NCI-H2081 (cell line): ENCODE results near the gene NCOA5.
A peak's percentile ranks its signal among the peaks of the same experiment; 100 is the strongest.

Experiments
- DNase-seq, 2 experiments: peaks; one replicate each; lab custom pipeline; 2025; lab: John Stamatoyannopoulos, UW

The NCOA5 gene

DNA sequence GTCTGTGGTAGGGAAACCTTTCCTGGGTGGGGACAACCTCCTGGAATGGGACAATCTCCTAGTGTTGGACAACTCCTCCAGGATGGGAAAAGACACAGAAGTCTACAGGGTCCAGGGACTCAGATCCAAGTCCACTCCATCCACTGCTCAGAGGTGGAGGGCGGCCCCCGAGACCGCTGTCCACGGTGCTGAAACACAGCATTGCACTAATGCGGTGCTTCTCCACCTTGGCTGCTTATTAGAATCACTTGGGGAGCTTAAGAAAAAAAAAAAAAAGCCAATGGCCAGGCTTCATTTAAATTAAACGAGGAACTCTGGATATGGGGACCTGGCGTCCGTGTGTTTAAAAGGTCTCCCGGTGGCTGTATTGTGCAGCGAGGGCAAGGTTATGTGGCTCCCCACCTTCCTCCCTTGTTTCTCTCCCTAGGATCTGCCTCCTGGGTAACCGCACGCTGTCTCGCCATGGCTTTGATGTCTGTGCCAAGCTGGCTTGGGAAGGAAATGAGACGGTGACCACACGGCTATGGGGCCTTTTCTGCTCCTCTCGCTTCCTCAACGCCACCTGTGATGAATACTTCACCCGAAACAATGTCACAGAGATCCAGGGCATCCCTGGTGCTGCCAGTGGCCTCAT, 48.7 kb downstream of the NCOA5 start:
- DNase-seq: no peak

DNA sequence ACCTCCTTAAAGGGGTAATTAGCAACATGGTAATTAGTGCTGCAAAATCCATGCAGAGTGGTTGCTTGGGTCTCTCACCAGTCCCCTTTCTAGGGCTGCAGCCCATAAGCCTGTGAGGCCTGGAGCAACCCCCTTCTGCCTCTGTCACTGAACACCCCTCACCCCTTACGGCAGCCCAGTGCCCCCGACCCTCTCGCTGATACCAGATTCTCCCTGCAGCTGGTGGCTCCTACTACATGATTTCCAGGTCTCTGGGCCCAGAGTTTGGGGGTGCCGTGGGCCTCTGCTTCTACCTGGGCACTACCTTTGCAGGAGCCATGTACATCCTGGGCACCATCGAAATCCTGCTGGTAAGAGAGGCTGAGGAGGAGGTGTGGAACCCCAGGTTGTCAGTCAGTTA, 52.7 kb downstream of the NCOA5 start:
- no peak for DNase-seq

DNA sequence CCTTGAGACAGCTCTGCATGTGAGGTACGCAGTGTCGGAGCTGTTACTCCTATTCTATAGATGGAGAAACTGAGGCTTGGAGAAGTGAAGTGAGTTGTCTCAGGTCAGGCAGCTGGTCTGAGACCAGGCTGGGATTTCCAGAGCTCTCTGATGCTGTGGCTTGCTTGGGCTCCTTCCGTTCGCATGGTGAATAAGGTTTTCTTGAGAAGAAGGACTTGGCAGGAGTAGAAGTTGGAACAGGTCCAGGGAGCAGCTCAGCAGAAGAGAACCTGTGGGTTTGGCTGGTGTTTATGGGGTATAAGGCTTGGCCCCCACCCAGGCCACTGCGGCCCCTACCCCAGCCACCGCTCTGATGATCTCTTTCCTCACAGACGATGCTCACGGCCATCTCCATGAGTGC, 53.4 kb downstream of the NCOA5 start:
- no peak for DNase-seq

DNA sequence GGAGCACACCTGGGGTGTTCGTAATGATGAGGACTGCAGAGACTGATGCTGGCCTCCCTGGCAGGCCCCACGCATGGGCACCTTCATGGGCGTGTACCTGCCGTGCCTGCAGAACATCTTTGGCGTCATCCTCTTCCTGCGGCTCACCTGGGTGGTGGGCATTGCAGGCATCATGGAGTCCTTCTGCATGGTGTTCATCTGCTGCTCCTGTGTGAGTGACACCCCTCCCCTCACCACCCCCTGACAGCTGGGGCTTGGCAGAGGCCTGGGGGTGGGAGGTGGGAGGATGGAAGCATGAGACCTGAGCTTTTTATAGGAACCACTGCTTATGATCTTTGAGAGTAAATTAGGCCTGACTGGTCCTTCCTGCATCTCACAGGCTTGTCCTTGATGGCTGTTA, 54.0 kb downstream of the NCOA5 start:
- no peak for DNase-seq

DNA sequence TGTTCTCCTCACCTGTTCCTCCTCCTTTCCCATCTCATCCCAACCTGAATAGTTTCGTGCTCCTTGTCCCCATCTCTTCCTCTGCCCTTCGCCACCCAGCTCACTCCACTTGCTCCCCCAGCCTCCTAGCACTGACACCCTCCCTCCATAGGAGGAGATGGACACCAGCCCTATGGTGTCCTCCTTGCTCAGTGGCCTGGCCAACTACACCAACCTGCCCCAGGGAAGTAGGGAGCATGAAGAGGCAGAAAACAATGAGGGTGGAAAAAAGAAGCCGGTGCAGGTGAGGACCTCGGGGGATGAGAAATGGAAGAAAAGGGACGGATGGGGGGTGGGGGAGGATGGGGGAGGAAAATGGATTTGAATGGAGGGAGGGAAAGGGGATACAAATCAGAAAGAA, 54.5 kb downstream of the NCOA5 start:
- no peak for DNase-seq

DNA sequence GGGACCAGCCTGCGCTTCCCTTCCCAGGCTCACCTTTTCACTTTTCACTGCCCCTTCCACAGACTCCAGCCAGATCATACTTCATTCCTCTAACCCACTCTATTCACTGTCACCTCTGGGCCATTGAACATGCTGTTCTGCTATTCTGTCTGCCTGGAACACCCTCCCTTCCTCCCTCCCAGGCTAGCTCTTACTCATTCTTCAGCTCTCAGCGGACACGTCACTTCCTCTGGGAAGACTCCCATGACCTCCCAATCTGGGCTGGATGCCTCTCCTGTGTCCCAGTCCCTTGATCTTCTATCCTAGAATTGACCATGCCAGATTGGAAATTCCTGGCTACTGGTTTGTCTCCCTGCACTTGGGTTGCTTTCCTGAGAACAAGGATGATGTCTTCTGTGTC, 55.7 kb downstream of the NCOA5 start:
- DNase-seq: no peak

DNA sequence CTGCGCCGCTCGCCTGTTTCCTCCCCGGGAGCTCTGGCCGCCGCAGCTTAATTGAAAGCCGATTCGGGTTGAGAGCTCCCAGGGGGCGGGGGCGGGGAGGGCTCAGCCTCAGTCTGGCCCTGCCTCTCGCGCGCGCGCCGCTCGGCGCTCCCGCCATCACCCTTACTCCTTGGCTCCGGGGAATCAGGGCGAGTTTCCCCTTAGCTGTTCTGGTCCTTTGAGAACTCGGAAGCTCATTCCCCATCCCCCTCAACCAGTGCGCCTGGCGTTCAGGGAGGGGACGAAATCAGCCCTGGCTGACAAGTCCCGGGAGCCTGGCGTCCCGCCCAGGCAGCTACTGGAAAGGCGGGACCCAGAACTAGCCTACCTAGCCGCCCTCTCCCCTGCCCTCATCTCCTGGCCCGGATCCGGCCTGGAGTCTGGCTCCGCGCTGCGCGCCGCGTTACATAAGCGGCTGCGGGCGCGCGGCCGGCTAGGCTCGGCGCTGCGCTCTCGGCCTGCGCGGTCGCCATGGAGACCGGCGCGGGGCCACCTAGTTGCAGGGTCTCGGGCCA, 58.0 kb downstream of the NCOA5 start:
- peak; percentile 75 to 79 for DNase-seq

DNA sequence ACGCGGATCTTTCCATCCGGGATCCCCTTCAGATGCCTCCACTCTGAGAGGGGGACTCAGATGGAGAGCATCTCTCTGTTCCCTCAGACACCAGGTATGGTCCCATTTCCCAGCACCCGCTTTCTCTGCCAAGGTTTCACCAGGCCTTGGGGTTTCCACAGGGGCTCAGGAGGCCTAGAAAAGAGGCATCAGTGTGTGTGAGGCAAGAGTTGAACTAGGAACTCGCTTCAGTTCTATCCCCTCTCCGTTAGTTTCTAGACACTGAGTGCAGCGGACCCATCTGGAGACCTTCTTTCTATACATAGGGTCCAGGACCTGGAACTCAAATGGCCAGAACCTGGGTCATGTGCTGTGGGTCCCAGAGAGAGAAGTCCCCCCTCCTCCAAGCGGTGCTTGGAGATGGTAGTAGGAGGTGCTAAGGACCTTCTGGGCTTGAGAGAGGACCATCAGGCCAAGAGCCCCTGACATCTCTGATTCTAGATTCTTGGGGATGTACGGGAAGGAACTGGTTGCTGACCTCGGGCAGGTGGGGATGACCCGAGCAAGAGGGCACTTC, 58.7 kb downstream of the NCOA5 start:
- DNase-seq: no peak

DNA sequence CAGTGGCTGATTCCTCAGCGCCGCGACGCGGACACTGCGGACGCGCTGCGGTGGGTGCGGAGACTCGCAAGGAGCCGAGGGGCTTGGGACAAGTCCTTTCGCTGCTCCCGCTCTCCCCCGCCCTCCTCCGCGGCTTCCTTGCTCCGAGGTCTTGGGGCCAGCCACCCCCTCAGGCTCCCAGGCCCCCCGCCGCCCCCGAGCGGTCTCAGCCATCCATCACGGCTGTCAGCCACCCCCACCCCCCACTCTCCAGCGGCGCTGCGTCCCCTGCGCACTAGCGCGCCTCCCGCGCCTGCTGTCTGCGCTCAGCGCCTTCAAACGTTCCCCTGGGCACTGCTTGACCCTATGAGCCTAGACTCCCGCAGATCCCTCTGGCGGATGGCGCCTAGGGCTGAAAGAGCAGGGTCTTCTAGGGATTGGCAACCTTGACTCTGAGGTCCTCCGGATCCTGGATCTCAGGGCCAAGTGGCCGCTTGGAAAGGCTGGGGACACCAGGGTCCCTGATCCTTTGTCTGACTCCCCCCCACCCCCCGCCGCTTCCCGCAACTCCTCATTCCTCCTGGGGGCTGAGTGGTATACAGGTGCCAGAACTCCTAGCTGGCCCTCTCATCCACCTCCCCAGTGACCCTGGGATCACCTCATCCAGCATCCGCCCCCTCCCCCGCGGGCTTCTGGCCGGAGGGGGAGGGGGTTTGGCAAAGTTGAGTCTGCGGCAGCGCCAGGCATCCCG, 59.3 kb downstream of the NCOA5 start:
- no peak for DNase-seq

DNA sequence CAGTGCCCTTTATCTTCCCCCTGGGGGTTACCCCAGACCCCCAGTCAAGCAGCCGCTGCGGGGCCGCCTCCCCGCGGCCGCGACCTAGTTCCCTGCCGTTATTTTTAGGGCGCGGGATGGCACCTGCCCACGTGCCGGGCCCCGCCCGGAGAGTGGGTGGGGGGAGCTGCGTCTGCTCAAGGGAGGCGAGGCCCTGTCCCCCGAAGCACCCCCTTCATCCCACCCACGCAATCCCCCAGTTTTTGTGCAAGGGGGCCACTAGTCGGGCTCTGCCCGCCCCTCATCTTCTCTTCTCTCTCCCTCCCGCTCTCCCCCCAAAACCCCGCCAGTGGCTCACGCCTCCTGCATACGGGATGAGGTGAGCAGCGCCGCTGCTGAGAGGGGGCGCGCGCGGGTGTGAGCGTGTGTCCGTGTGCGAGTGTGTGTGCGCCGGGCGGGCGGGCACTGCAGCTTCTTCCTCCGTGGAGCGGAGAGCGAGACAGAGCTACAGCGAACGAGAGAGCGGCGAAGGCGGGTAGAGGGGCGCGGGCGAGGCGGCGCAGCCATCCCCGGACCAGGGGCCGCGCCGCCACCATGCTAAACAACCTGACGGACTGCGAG, 60.9 kb downstream of the NCOA5 start, which contains the start of gene SLC12A5:
SLC12A5 (plus strand) TSS at position 444 of the 600 bp plus-strand sequence; CDS start at position 574, 130 bp downstream.
- no peak for DNase-seq

DNA sequence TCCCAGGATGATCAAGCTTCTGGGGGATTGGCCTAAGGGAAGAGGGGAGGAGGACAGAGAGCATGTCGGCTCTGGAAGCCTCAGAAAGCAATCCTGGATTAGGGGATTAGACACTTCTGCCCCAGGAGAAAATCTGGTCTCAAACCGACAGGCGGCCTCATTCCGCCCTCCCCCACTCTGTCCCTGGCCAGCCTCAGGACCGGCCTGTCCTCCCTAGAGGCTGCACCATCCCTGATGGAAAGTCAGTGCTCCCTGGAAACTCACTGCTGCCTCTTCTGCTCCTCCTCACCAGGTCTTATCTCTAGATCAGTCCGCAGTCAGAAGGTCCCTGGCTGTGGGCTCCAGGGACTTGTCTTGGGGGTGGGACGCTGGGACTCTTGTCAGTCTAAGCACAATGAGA, 61.7 kb downstream of the NCOA5 start:
- no peak for DNase-seq

DNA sequence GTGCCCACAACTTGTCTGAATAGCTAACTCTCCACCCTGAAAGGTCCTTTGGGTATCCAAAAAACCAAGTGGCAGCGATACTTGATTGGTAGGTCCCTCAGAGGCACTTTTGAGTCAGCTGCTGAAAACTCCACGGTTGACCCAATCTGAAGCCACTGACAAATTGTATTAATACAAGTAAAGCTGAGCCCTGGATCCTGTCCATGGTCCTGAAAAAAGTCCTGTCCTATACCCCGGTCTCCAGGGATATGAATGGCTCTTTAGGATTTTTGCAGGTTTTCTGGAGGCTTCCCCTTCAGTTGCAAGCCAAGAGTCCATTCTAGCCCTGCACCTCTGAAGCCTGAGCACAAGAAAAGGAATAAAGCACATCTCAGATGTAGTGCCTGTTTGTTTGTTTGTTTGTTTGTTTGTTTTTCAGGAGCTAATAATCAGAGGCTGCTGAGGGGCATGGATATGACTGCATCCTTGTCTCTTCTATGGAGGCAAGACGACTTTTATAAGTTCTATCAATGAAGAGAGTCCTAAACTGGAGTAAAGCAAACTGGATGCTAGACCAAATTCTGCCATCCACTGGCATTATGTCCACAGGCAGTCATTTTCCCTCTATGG, 62.4 kb downstream of the NCOA5 start:
- DNase-seq: no peak

DNA sequence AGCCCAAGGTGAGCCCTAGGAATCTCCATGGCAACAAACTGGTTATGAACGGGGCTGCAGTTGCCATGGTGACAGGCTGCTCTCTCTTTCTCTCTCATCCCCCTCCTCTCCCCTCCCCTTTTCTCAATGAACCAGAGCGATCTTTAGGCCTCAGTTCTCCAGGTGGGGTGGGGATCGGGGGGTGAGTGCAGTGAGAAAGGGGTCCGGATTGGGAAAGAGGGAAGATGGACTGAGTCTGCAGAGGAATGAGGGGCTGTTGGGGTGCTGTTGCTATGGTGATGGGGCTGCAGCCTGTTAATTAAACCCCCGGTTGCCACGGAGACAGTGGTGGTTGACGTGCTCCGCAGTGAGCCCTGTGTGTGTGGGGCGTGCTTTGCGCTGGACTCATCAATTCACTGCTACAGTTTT, 64.4 kb downstream of the NCOA5 start:
- no peak for DNase-seq

DNA sequence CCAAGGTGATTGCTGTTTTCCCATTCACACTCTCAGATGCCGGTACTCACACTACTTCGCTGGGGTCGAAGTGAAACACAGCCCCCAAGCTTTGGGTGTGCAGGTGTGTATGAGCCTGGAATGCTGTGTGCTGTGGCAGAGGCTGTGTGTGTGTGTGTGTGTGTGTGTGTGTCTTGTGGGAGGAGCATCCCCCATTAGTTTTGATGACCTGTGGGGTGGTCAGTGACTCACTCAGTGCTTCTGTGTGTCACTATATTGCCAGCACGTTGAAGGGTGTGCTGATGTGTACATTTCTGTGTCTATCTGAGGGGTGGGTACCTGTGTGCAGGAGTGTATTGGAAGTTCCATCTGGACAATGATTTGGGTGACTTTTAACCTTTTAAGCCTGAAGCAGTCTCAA, 65.8 kb downstream of the NCOA5 start:
- DNase-seq: no peak

DNA sequence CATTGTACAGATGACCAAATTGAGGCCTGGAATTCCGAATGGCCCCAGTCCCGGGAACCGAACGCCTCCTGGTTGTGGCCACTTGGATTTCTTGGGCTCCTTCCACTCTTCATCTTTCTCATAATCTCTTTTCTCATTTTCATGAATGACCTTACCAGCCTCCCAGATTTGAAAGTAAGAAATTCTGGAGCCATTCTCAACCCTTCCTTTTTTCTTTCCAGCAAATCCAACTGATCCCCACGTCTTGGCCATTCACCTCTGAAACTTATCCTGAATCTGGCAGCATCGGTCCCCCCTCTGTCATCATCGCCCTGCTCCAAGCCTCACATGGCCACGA, 66.6 kb downstream of the NCOA5 start:
- DNase-seq: no peak

DNA sequence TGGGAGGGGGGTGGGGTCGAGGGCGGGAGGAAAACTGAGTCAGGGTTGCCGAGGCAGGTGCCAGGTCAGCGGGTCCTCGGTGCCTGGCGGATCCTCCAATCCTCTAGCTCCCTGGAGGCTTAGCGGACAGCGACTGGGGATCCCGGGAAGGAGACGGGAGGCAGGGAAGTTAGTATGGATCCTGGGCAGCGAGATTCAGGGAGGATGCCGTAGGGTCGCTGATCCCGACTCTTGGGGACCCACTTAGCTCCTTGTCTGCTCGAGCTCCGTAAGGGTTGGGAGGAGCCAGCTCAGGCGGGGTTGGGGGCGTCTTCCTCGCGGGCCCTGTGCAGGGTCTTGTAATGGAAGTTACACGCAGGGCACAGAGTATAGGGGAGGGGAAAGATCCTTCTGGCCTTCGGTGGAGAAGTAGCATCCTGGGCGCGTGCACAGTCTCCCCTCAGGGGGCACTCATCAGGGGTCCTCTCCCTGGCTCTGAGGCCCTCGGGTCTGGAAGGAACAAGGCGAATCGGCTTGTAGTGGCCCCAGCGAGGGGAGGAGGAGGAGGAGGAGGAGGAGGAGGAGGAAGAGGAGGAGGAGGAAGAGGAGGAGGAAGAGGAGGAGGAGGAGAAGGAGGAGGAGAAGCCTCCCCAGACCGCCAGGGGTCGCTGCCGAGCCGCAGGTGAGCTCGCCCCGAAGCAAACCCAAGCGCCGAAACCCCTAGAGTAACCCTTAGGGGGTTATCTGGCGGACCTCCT, 67.2 kb downstream of the NCOA5 start:
- peak; percentile 36 to 43 for DNase-seq

DNA sequence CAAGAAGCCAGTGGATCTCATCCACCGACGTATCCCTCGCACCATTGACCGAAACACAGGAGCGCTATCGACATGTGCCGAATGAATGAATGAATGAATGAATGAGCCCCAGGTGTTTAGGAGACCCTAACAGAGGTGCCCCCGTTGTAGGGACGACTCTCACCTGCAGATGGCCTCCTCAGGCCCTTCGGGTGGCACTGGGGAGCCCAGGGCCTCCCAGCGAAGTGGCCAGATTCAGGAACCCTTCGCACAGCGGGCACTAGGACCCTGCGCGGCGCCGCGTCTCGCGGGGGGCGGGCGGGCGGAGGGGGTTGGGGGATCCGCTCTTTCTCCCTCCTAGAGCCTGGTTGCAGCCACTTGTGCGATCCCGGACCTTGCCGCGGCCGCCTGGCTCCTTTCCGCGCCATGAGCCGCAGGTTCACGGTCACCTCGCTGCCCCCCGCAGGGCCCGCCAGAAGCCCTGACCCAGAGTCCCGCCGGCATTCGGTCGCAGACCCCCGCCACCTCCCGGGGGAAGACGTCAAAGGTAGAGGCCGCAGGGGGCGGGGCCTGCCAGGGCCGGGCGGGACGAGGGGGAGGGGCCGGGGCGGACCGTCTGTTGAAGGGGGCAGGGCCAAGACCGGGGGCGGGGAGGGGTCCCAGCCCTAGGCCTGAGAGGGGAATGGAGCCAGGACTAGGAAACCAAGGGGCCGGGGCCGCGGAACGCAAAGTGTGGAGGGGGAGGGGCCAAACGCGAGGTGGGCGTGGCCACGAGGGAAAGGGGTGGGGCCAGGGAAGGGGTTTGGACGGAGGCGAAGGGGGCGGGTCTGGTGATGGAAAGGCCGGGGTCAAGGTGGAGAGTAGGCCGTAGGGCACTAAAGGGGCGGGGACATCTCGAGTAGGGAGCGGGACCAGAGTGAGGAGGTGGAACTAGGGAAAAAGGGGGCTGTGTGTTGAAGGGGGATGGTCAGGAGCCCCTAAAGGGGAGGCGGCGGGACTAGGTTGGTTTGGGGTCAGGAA, 68.1 kb downstream of the NCOA5 start:
- DNase-seq: peak; percentile 55 to 60

DNA sequence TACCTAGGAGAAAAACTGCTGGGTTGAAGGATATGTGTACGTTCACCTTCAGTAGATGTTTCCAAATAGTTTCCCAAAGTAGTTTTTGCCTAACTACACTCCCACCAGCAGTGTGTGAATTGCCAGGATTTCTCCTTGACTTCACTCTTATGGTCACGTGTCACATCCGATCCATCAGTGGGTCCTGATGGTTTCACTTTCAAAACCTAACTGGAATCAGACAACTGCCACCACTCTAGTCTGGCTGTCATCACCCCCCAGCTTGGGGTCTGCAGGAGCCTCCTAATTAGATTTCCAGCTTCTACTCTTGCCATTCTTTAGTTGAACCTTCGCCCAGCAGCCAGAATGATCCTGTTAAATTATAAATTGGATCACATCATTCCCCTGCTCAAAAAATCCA, 69.2 kb downstream of the NCOA5 start:
- no peak for DNase-seq

DNA sequence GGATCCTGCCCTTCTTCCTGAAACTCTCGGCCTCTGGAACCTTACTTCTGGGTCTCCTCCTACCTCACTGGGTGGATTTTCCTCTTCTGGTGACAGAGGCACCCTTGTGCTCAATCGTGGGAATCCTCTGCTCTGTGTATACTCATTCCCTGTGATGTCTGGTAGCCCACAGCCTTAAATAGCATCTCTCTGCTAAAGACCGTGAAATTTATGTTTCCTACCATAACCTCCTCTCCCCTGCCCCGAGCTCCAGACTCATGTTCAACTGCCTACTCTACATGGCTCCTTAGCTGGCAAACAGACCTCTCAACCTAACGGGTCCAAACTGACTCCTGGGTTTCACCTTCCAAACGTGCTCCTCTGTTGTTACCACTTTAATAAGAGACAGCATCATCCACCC, 71.2 kb downstream of the NCOA5 start:
- DNase-seq: no peak

DNA sequence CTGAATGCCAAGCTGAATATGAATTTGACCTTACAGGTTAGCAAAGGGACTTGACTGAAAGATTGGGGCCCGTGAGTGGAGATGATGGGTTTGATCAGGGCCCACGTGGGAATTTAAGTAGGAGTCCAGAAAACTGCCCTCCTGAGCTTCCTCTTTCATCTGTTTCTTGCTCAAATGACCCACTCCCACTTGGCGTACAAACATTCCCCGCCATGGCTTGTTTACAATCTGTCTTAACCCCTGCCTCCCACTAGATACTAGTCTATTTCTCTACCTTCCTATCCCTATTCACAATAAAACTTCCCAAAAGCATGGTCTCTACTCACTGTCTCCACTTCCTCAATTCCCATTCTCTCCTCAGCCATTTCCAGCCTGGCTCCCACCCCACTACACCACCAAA, 71.7 kb downstream of the NCOA5 start:
- DNase-seq: no peak

DNA sequence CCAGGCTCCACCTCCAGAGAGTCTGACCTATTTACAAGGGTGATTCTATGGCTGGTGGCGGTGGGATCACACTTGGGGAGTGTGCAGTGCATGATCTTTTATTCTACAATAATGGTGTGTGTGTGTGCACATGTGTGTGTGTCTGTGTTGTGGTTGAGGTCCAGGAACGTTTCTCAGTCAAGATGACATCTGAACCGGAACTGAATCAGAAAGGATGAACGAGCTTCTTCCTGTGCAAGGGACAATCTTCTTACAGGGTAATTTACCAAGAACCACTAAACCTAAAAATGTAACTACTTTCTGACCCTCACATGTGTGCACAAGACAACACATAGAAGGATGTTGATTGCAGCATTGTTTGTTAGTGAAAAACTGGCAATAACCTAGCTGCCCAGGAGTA, 72.5 kb downstream of the NCOA5 start:
- no peak for DNase-seq
